Measurements from ENCODE around the gene SIGLEC12.

GRCh38 chr19:51503286-51503817 lies 1.8 kb upstream of the SIGLEC12 start:
- TF ChIP-seq EZH2 (IDR thresholded peaks at IDR 0.05; ENCODE audit: low read length) (no peak), CTCF (optimal IDR thresholded peaks at IDR 0.05 in 1 of 3, IDR thresholded peaks at IDR 0.05 in 1 of 3, conservative IDR thresholded peaks at IDR 0.05 in 1 of 3; ENCODE audit: extremely low read depth in 1 of 3, insufficient read depth in 2 of 3, low read length in 3 of 3) (no peak)

All from keratinocyte (primary cell).